HG03571 (cell line): ENCODE data around the gene SOCS6.
"Not testable (repeated sequence)": the region's sequence is repeated elsewhere in the genome, so short reads cannot be mapped to it uniquely, and the experiment has no call there.

ENCODE experiments used
- ATAC-seq: cut with Tn5 transposase; IDR thresholded peaks from one replicate; pipeline ENCODE4 v1.9.1; 2021; ENCODE audit not compliant: unreplicated experiment

The SOCS6 gene

GRCh38 chr18:70321616-70322015 lies 32.8 kb downstream of the SOCS6 start:
- ATAC-seq: no peak

- no peak for ATAC-seq
Observed at GRCh38 chr18:70322385-70322784, 33.5 kb downstream of the SOCS6 start.

- ATAC-seq: no peak
Observed at GRCh38 chr18:70322928-70323327, 34.1 kb downstream of the SOCS6 start.

GRCh38 chr18:70324897-70325296 lies 36.1 kb downstream of the SOCS6 start:
- ATAC-seq: no peak

- ATAC-seq: no peak
Observed at GRCh38 chr18:70326255-70326654, 37.4 kb downstream of the SOCS6 start.

- no peak for ATAC-seq
Observed at GRCh38 chr18:70328169-70328568, 39.3 kb downstream of the SOCS6 start.

- ATAC-seq: no peak
Observed at GRCh38 chr18:70329071-70329470, 40.2 kb downstream of the SOCS6 start.

- ATAC-seq: no peak
Observed at GRCh38 chr18:70330887-70331286, 42.0 kb downstream of the SOCS6 start.

GRCh38 chr18:70331456-70332097 lies 42.7 kb downstream of the SOCS6 start:
- ATAC-seq: no peak

GRCh38 chr18:70332694-70333093 lies 43.8 kb downstream of the SOCS6 start:
- ATAC-seq: no peak

- no peak for ATAC-seq
Observed at GRCh38 chr18:70333316-70333715, 44.5 kb downstream of the SOCS6 start.

- ATAC-seq: no peak
Observed at GRCh38 chr18:70333757-70334156, 44.9 kb downstream of the SOCS6 start.

- ATAC-seq: no peak
Observed at GRCh38 chr18:70334264-70334663, 45.4 kb downstream of the SOCS6 start.

- no peak for ATAC-seq
Observed at GRCh38 chr18:70334728-70335329, 46.0 kb downstream of the SOCS6 start.

- ATAC-seq: no peak
Observed at GRCh38 chr18:70335892-70336726, 47.3 kb downstream of the SOCS6 start.

- ATAC-seq: no peak
Observed at GRCh38 chr18:70337139-70337972, 48.5 kb downstream of the SOCS6 start.

GRCh38 chr18:70338890-70339289 lies 50.0 kb downstream of the SOCS6 start:
- no peak for ATAC-seq

- ATAC-seq: no peak
Observed at GRCh38 chr18:70339915-70340314, 51.1 kb downstream of the SOCS6 start.

- ATAC-seq: not testable (repeated sequence)
Observed at GRCh38 chr18:70348481-70348880, 59.6 kb downstream of the SOCS6 start.

GRCh38 chr18:70349316-70349715 lies 60.5 kb downstream of the SOCS6 start:
- ATAC-seq: no peak

- ATAC-seq: no peak
Observed at GRCh38 chr18:70354080-70354479, 65.2 kb downstream of the SOCS6 start.
